ENCODE data around the gene PLBD2.

PLBD2 gene

DNA sequence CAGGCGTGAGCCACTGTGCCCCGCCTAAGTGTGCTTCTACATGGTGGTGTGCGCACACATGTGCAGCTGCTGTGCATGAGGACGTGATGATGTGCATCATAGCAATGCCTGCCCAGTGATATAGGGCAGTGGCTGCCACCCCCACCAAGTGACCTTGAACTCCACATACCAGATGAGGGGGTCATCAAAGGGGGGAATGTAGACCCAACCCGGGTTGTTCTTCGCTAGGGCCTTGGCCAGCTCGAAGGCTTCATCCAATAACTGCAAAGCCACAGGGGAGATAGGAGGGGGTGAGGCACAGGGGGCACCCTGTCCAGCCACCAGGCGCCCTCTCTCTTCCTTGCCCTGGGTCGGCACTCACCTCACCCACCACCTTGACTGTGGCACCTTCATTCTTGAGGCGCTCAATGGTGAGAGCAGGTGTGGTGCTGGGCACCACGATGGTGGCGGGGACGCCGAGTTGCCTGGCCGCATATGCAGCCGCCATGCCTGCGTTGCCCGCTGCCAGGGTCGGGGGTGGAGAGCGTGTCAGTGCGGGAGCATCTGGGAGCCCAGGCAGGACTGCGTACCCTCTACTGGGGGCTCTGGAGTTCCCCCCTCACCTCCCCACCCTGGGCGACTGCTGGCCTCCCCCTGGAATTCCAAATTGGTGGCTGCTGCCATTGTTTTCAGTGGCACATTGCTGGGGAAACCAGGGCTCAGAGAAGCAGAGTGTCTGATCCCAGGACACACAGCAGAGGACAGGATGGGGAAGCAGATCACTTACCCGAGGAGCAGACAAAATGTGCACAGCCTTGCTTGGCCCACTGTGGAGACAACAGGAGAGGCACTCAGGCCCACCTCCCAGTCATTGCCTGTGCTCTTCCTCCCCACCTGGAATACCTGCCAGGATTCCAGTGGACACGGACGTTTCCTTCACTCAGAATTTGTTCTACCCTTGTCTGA is 40.2 kb downstream of the PLBD2 start:
- TF ChIP-seq, protein P1, sequence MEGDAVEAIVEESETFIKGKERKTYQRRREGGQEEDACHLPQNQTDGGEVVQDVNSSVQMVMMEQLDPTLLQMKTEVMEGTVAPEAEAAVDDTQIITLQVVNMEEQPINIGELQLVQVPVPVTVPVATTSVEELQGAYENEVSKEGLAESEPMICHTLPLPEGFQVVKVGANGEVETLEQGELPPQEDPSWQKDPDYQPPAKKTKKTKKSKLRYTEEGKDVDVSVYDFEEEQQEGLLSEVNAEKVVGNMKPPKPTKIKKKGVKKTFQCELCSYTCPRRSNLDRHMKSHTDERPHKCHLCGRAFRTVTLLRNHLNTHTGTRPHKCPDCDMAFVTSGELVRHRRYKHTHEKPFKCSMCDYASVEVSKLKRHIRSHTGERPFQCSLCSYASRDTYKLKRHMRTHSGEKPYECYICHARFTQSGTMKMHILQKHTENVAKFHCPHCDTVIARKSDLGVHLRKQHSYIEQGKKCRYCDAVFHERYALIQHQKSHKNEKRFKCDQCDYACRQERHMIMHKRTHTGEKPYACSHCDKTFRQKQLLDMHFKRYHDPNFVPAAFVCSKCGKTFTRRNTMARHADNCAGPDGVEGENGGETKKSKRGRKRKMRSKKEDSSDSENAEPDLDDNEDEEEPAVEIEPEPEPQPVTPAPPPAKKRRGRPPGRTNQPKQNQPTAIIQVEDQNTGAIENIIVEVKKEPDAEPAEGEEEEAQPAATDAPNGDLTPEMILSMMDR (IDR thresholded peaks at IDR 0.05; ENCODE audit: low read depth, low read length): no peak
- no peak for DNase-seq
- Histone ChIP-seq H3K4me3 (ENCODE audit: low read depth, low read length) (no peak overlapping the region), H3K27ac (no peak overlapping the region), H3K27me3 (ENCODE audit: insufficient read depth, low read depth, severe bottlenecking) (no peaks in the 10 kb centered on the region), H3K36me3 (no peaks in the 10 kb centered on the region), H3K9me3 (ENCODE audit: severe bottlenecking) (no peaks in the 10 kb centered on the region)

DNA sequence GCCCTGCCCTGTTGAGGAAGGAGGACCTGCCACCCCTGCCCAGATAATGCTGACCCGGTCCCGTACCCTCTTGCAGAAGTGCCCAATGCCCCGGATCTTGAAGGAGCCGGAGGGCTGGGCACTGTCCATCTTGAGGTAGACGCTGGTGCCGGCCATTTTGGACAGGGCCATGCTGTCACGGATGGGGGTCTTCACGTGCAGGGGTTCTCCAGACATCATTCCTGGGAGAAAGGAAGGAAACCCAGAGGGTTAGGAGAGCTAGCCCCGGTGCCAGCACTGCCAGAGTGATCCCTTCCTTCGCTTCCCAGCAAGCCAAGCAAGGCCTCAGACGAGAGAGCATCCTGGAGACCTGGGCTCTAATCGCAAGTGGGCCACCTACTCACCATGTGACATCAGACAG is 41.1 kb downstream of the PLBD2 start:
- Histone ChIP-seq H3K27me3 (ENCODE audit: insufficient read depth, low read depth, severe bottlenecking) (no peaks in the 10 kb centered on the region), H3K4me3 (ENCODE audit: low read depth, low read length) (no peak overlapping the region), H3K27ac (no peak overlapping the region), H3K36me3 (no peaks in the 10 kb centered on the region), H3K9me3 (ENCODE audit: severe bottlenecking) (no peaks in the 10 kb centered on the region)
- no peak for DNase-seq
- TF ChIP-seq, protein P1 (IDR thresholded peaks at IDR 0.05; ENCODE audit: low read depth, low read length): no peak

DNA sequence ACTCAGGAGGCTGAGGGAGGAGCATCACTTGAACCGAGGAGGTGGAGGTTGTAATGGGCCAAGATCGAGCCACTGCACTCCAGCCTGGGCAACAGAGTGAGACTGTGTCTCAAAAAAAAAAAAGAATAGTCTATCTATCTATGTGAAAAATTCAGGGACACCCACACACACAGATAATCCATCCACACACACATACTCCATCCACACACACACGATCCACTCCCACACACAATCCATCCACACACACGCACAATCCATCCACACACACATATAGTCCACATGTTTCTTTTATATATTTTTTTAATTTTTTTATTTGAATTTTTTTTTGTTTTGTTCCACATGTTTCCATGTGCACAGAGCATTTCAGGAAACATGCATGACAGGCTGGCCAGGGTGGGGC is 42.0 kb downstream of the PLBD2 start:
- no peaks in the 10 kb centered on the region for H3K27me3 ChIP-seq (ENCODE audit: insufficient read depth, low read depth, severe bottlenecking)
- H3K9me3 ChIP-seq (ENCODE audit: severe bottlenecking): no peaks in the 10 kb centered on the region
- no peak overlapping the region for H3K27ac ChIP-seq
- no peaks in the 10 kb centered on the region for H3K36me3 ChIP-seq
- TF ChIP-seq, protein P1 (IDR thresholded peaks at IDR 0.05; ENCODE audit: low read depth, low read length): no peak
- DNase-seq: no peak
- no peak overlapping the region for H3K4me3 ChIP-seq (ENCODE audit: low read depth, low read length)

DNA sequence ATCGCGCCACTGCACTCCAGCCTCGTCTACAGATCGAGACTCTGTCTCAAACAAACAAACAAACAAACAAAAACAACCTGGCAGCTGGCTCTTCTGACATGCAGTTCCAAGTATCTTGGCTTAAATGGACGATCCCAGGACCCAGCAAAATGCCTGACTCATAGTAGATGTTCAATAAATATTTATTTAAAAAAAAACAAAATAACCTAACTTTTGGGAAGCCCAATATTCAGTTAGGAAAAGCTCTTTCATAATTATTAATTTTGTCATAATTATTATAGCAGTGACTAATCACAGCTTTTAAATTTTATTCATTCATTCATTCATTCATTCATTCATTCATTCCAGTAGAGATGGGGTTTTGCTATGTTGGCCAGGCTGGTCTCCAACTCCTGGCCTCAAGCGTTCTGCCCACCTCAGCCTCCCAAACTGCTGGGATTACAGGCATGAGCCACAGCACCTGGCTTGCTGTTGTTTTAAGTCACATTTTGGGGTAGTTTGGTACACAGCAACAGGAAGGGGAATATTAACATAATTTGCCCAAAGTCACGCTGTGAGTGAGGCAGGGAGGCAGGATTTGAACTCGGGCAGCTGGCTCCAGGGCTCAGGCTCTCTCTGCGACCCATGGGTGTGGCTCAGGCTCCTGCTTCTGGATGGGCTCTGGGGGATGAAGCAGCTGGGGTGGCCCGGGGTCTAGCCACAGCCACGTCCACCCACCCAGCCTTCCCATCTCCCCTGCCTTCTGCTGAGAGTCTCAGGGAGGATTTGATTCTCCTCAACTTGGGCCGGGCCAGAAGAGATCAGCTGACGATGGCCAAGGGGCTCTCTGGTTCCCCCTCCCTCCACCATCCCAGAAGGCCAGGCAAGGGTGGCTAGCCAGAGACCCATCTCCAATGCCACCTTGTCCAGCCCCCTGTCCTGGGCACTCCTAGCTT is 42.9 kb downstream of the PLBD2 start:
- H3K27me3 ChIP-seq (ENCODE audit: insufficient read depth, low read depth, severe bottlenecking): no peaks in the 10 kb centered on the region
- no peaks in the 10 kb centered on the region for H3K9me3 ChIP-seq (ENCODE audit: severe bottlenecking)
- TF ChIP-seq, protein P1 (IDR thresholded peaks at IDR 0.05; ENCODE audit: low read depth, low read length): no peak
- H3K36me3 ChIP-seq: no peaks in the 10 kb centered on the region
- H3K27ac ChIP-seq: no peak overlapping the region
- no peak overlapping the region for H3K4me3 ChIP-seq (ENCODE audit: low read depth, low read length)
- no peak for DNase-seq

DNA sequence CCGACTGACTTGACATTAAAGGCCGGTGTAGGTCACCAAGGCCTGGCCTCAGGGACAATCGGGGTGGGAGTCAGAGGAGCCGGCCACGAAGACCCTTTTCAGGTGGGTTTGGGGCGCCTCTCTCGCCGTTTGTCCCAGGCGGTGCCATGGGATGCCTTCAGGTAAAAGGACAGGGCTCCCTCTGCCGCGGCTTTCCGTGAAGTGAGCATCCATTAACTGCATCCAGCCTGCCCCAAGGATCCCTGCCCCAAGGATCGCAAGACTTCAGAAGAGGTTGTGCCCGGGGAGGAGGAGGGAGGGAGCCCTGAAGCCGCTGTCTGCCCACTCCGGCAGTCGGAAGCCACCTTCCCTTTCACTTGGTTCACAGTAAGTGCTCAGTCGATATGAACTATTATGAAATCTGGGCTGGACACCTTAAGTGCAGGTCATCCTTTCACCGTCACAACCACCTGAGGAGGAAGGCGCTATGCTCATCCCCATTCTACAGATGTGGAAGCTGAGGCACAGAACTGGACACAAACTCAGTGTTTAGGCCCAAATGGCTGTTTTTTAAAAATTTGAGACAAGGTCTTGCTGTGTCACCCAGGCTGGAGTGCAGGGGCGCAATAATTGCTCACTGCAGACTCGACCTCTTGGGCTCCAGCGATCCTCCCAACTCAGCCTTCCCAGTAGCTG is 44.3 kb downstream of the PLBD2 start:
- Histone ChIP-seq H3K36me3 (no peaks in the 10 kb centered on the region), H3K27me3 (ENCODE audit: insufficient read depth, low read depth, severe bottlenecking) (no peaks in the 10 kb centered on the region), H3K4me3 (ENCODE audit: low read depth, low read length) (no peak overlapping the region), H3K9me3 (ENCODE audit: severe bottlenecking) (no peaks in the 10 kb centered on the region), H3K27ac (no peak overlapping the region)
- DNase-seq: no peak
- TF ChIP-seq, protein P1 (IDR thresholded peaks at IDR 0.05; ENCODE audit: low read depth, low read length): no peak

Data from WERI-Rb-1 (cell line).